Prostate gland (tissue), 2 donors: ENCODE results near the gene DUOX1. TPM values are rescaled to one million over a fixed set of nuclear protein-coding genes. Genes with fewer than 3 reads are reported as not detected.

ENCODE experiments used
- DNase-seq: peaks from one replicate; pipeline ENCODE4 v3.0.0-alpha.2; 2019; ENCODE audit warnings: low spot score
- H3K27ac ChIP-seq, 2 donors: fragments of 200-600 bp; sonication (generic); 2 replicates each; pipeline ENCODE4 v1.5.1; 2017 to 2019
- H3K27me3 ChIP-seq: fragments of 200-600 bp; sonication (generic); replicated peaks from 2 replicates; pipeline ENCODE4 v1.5.1; 2019; ENCODE audit not compliant: insufficient read depth
- H3K36me3 ChIP-seq, 2 donors: fragments of 200-600 bp; sonication (generic); 1 replicate in 1 of 2; 2 replicates in 1 of 2; pipeline versions ENCODE4 v1.5.1 to v1.8.1; 2017 to 2019
- H3K4me1 ChIP-seq: fragments of 200-600 bp; sonication (generic); replicated peaks from 2 replicates; pipeline ENCODE4 v1.5.1; 2019
- H3K4me3 ChIP-seq, 2 donors: fragments of 200-600 bp; sonication (generic); 2 replicates each; pipeline ENCODE4 v1.5.1; 2017 to 2019
- H3K9me3 ChIP-seq: fragments of 200-600 bp; sonication (generic); 2 replicates; pipeline ENCODE4 v1.5.1; 2017
- CTCF ChIP-seq, 4 experiments: fragments of 200-600 bp in 2 of 4; fragments of 450-650 bp in 2 of 4; sonication (generic) in 2 of 4; IDR thresholded peaks; 1 replicate in 3 of 4; 2 replicates in 1 of 4; pipeline ENCODE4 v1.5.1; 2016 to 2019; ENCODE audit warnings: antibody characterized with exemption in 4 of 4, mild to moderate bottlenecking in 2 of 4, moderate library complexity in 2 of 4
- POLR2A ChIP-seq: fragments of 450-650 bp; IDR thresholded peaks from one replicate; pipeline ENCODE4 v1.6.1; 2016; ENCODE audit warnings: antibody characterized with exemption, mild to moderate bottlenecking
- POLR2AphosphoS5 ChIP-seq: sonication (generic); formaldehyde crosslinking; IDR thresholded peaks from one replicate; pipeline ENCODE4 v1.6.1; 2017; ENCODE audit warnings: antibody characterized with exemption
- WGBS: methylation state at CpG from one replicate; pipeline ENCODE4 v1.1.5; 2018; 5-methylcytosine and 5-hydroxymethylcytosine counted together
- intact Hi-C: fragments of 100-400 bp; cut with DNase I; formaldehyde crosslinking; loops from one replicate; pipeline ENCODE4 v1.14.2; 2022
- total RNA-seq, 2 donors: library from RNA; depleted of rRNA; stranded (reverse); fragments of >200 nt; gene quantifications; one replicate each; pipeline ENCODE4 v1.1.0, GENCODE V29; 2016

Gene DUOX1
- total RNA-seq, 2 donors from 2014 or later = 18.4 to 32.1 TPM

- Histone ChIP-seq H3K27me3 (no peaks in the 10 kb centered on the region), H3K9me3 (no peaks in the 10 kb centered on the region), H3K4me1 (no peaks in the 10 kb centered on the region), H3K27ac (no peak overlapping the region), H3K36me3 (no peaks in the 10 kb centered on the region), H3K4me3 (no peak overlapping the region)
- TF ChIP-seq POLR2A = no peak
- TF ChIP-seq CTCF (IDR thresholded peaks at IDR 0.05) = no peak
- TF ChIP-seq POLR2AphosphoS5 = no peak
- intact Hi-C loops = no loop called here
- 58% methylated on average over 4 of the region's 4 CpGs for WGBS
- DNase-seq = no peak
Observed at GRCh38 chr15:45146405-45146804, 16.6 kb downstream of the DUOX1 start.

- no peaks in the 10 kb centered on the region for H3K36me3 ChIP-seq
- WGBS = 98% methylated on average over 7 of the region's 7 CpGs
- intact Hi-C loops = no loop called here
Observed at GRCh38 chr15:45147606-45148005, 17.8 kb downstream of the DUOX1 start.

GRCh38 chr15:45148076-45149059 lies 18.6 kb downstream of the DUOX1 start:
- no peaks in the 10 kb centered on the region for H3K27me3 ChIP-seq
- WGBS = 86% methylated on average over 12 of the region's 12 CpGs
- no peak for DNase-seq
- intact Hi-C loops = no loop called here
- H3K36me3 ChIP-seq = no peaks in the 10 kb centered on the region
- H3K27ac ChIP-seq = no peak overlapping the region
- TF ChIP-seq CTCF (IDR thresholded peaks at IDR 0.05) (no peak), POLR2A (no peak), POLR2AphosphoS5 (no peak)
- H3K9me3 ChIP-seq = no peaks in the 10 kb centered on the region
- H3K4me1 ChIP-seq = no peaks in the 10 kb centered on the region
- no peak overlapping the region for H3K4me3 ChIP-seq

More at GRCh38 chr15:45147606-45148005, 17.8 kb downstream of the DUOX1 start:
- no peak overlapping the region for H3K4me3 ChIP-seq
- DNase-seq = no peak
- H3K9me3 ChIP-seq = no peaks in the 10 kb centered on the region
- H3K27ac ChIP-seq = no peak overlapping the region
- no peaks in the 10 kb centered on the region for H3K27me3 ChIP-seq
- no peak for TF ChIP-seq CTCF (IDR thresholded peaks at IDR 0.05)
- no peak for TF ChIP-seq POLR2AphosphoS5
- no peak for TF ChIP-seq POLR2A
- no peaks in the 10 kb centered on the region for H3K4me1 ChIP-seq

GRCh38 chr15:45149060-45149459 lies 19.3 kb downstream of the DUOX1 start:
- TF ChIP-seq POLR2A (no peak), POLR2AphosphoS5 (no peak), CTCF (IDR thresholded peaks at IDR 0.05) (no peak)
- DNase-seq = no peak
- Histone ChIP-seq H3K27me3 (no peaks in the 10 kb centered on the region), H3K9me3 (no peaks in the 10 kb centered on the region), H3K4me3 (no peak overlapping the region), H3K36me3 (no peaks in the 10 kb centered on the region), H3K4me1 (no peaks in the 10 kb centered on the region), H3K27ac (no peak overlapping the region)
- WGBS = 58% methylated on average over 1 of the region's 1 CpG
- intact Hi-C loops = no loop called here

GRCh38 chr15:45150481-45150880 lies 20.7 kb downstream of the DUOX1 start:
- no peak overlapping the region for H3K27ac ChIP-seq
- no peaks in the 10 kb centered on the region for H3K36me3 ChIP-seq
- H3K4me1 ChIP-seq = no peaks in the 10 kb centered on the region
- WGBS = 80% methylated on average over 6 of the region's 6 CpGs
- TF ChIP-seq POLR2AphosphoS5 (no peak), CTCF (IDR thresholded peaks at IDR 0.05) (no peak), POLR2A (no peak)
- DNase-seq = no peak
- intact Hi-C loops = no loop called here
- no peak overlapping the region for H3K4me3 ChIP-seq
- H3K9me3 ChIP-seq = no peaks in the 10 kb centered on the region
- H3K27me3 ChIP-seq = no peaks in the 10 kb centered on the region
